ENCODE results near the gene GALNT2.
A peak's percentile ranks its signal among the peaks of the same experiment; 100 is the strongest.

GALNT2 gene

DNA sequence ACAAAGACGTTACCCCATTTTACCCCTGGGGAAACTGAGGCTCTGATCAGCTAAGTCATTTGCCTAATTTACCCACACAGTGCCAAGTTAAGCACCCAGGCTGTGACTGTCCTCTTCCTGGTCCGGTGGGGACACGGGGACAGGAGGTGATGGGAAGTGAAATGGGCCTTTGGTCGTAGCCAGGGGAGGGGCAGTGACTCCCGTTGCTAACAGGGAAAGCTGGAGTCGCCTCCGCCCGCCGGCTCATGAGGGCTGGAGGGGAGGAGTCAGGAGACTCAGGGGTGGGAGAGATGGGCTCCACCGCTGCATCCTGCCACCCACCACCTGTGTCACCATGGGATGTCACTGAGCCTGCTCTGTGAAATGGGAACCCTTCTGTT, 219.8 kb downstream of the GALNT2 start:
- DNase-seq (ENCODE audit: low read depth), result no peak
- TF ChIP-seq, protein P1, sequence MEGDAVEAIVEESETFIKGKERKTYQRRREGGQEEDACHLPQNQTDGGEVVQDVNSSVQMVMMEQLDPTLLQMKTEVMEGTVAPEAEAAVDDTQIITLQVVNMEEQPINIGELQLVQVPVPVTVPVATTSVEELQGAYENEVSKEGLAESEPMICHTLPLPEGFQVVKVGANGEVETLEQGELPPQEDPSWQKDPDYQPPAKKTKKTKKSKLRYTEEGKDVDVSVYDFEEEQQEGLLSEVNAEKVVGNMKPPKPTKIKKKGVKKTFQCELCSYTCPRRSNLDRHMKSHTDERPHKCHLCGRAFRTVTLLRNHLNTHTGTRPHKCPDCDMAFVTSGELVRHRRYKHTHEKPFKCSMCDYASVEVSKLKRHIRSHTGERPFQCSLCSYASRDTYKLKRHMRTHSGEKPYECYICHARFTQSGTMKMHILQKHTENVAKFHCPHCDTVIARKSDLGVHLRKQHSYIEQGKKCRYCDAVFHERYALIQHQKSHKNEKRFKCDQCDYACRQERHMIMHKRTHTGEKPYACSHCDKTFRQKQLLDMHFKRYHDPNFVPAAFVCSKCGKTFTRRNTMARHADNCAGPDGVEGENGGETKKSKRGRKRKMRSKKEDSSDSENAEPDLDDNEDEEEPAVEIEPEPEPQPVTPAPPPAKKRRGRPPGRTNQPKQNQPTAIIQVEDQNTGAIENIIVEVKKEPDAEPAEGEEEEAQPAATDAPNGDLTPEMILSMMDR (IDR thresholded peaks at IDR 0.05; ENCODE audit: insufficient read depth, low read depth, low read length, missing control alignments), result no peak
- no peak overlapping the region for H3K4me3 ChIP-seq (ENCODE audit: low read length)

DNA sequence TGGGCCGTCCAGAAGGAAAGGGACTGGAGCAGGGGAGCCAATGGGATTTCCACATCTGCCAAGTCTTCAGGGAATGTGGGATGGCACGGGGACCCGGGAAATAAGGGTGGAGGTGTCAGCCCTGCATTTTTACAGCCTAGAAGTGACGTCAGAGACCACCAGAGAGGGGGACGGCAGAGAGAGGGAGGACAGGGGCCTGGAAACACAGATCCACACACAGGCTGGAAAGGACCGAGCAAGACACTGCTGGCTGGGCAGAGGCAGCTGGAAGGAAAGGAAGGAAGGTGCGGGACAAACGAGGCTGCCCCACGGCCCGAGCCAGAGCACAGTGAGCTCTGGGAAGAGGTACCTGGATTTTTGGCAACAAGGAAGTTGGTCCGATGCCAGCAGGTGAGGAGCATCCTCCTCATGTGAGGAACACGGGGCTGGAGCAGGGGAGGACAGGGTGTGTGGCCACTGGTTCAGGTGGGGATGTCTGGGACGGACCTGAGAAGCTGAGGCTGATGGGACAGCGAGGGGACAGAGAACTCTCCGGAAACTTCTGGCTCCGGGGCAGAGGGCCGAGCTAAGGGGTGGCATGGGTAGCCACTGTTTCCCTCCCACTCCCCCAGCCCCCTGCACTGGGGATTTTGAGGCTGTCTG, 220.8 kb downstream of the GALNT2 start:
- TF ChIP-seq, protein P1 (IDR thresholded peaks at IDR 0.05; ENCODE audit: insufficient read depth, low read depth, low read length, missing control alignments), result no peak
- DNase-seq (ENCODE audit: low read depth), result no peak
- no peak overlapping the region for H3K4me3 ChIP-seq (ENCODE audit: low read length)

DNA sequence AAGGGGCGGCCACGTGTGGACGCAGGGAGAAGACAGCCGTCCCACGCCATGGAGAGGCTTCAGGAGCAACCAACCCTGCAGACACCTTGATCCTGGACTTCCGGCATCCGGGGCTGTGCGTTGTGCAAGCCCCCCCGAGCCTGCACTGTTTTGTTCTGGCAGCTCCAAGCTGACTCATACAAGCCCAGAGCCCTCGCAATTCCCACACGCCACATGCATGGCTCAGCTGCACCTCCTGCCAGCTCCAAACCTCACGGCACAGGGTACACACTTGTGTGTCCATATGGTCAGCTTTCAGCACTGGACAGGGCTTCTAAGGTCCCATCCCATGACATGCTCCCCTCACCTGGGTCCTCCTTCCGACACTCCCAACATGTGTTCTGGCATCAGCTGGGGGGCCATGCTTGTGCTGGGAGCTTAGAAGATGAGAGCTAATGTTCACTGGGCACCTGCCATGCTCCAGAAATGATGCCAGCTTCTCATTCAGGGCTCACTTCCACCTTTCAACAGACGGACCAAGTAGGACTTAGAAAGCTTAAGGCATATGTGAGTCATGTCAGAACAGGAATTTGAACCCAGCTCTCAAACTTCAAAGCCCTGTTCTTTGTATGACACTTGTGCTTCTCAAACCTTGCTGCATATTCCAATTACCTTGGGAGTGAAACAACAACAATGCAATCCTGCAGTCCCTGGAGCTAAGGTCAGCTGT, 221.8 kb downstream of the GALNT2 start:
- DNase-seq (ENCODE audit: low read depth), result no peak
- TF ChIP-seq, protein P1 (IDR thresholded peaks at IDR 0.05; ENCODE audit: insufficient read depth, low read depth, low read length, missing control alignments), result no peak
- H3K4me3 ChIP-seq (ENCODE audit: low read length), result no peak overlapping the region

DNA sequence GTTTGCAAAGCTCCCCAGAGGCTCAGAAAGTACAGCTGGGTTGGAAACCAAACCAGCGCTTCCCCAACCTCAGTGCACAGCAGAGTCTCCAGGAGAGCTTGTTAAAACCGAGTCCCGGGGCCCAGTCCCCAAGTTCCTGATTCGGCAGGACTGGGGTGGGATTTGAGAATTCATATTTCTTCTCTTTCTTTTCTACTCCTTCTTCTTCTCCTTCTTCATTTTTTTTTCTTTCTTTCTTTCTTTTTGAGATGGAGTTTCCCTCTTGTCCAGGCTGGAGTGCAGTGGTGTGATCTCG, 222.3 kb downstream of the GALNT2 start:
- H3K4me3 ChIP-seq (ENCODE audit: low read length), result no peak overlapping the region
- no peak for DNase-seq (ENCODE audit: low read depth)
- TF ChIP-seq, protein P1 (IDR thresholded peaks at IDR 0.05; ENCODE audit: insufficient read depth, low read depth, low read length, missing control alignments), result no peak

DNA sequence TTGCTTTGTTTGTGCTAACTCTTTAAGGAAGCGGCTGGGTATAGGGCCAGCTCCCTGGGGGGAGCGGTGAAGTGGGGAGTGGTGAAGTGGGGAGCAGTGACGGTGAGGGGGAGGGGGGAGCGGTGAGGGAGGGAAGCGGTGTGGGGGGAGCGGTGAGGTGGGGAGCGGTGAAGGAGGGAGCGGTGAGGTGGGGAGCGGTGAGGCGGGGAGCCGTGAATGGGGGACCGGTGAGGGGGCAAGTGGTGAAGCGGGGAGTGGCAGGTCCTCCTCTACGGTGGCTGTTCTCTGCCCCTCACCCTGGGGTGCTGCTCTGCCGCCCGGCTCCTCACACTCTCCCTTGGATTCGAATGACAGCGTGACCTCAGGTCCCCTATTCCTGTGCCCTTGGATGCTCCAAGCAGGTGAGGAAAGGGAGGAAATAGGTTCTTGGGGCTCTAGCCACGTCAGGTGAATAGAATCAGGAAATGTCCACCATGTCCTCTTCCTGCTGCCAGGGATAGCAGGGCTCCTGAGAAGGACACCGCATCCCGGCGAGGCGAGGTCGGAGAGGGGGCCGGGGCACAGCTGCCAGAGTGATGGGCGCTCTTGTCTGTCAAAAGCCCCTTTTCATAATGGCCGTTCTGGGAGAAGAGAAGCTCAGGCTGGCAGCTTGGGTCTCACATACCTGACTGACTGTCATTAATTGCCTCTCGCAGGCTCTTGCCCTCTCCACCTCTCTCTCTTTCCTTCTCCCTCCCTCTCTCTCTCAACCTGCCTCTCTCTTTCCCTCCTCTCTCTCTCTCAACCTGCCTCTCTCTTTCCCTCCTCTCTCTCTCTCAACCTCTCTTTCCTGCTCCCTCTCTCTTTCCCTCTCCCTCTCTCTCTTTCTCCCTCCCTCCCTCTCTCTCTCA, 224.9 kb downstream of the GALNT2 start:
- no peak overlapping the region for H3K4me3 ChIP-seq (ENCODE audit: low read length)
- TF ChIP-seq, protein P1 (IDR thresholded peaks at IDR 0.05; ENCODE audit: insufficient read depth, low read depth, low read length, missing control alignments), result no peak
- no peak for DNase-seq (ENCODE audit: low read depth)

DNA sequence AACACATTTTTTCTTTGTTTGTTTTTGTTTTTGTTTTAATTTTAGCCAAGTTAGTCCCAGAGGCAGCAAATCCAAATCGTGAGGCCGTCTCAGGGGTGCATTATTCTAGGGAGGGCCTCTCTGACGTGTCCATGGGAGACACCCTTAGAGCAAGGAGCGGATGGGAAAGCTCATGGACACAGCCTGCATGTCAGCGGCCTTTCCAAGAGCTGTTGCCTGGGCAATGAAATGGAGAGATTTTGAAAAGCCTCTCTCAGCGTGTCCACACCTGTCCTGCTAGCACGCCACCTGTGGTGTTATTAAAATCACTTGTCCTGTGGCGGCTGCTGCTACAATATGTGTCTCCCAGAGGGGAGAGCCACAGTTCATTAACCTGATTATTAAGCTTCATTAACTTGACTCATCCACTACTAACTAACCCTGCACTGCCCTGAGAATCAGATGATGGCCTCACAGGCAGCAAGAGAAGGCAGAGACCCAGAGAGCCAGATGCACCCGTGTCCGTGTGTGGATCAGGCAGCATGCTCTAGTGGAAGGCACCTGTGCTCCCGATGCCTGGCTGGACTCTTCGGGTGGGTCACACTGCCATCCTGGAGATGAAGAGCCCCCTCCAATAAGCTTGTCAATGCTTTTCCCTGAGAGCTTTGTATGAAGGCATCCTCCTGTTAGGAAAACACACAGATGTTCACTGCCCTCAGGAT, 225.8 kb downstream of the GALNT2 start:
- peak; percentile 47 for DNase-seq (ENCODE audit: low read depth)
- H3K4me3 ChIP-seq (ENCODE audit: low read length), result no peak overlapping the region
- TF ChIP-seq, protein P1 (IDR thresholded peaks at IDR 0.05; ENCODE audit: insufficient read depth, low read depth, low read length, missing control alignments), result peak; percentile 18

Measured in epithelial cell of esophagus (primary cell).